Measurements from ENCODE around the gene UBL4B.

Gene UBL4B, protein sequence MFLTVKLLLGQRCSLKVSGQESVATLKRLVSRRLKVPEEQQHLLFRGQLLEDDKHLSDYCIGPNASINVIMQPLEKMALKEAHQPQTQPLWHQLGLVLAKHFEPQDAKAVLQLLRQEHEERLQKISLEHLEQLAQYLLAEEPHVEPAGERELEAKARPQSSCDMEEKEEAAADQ

DNA sequence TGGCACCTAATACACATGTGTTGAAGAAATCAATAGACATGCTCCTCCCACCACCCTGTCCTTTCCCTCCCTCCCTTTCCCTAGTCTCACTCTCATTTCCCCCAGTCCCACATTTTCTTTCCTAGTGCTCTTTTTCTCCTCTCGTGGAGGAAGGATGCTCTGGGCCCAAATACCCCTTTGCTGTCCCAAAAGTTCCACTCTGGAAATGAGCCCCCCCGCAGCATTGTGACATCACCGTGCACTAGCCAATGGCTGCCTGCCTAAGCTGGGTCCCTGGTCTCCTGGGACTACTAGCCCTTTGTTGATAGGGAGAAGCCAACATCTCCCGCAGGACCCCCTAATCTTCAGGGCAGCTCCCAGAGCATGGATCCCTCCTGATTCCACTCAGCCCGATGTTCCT is at the start of gene UBL4B:
Gene UBL4B, plus strand, starts transcription at position 301 of the 400 bp plus-strand sequence. Its CDS starts 92 bp downstream, at position 393.
- DNase-seq (ENCODE audit: low read depth) = no peak
- H3K4me3 ChIP-seq (ENCODE audit: control insufficient read depth, low read depth, low read length) = no peak within 1 kb of the TSS
- TF ChIP-seq, protein P1, sequence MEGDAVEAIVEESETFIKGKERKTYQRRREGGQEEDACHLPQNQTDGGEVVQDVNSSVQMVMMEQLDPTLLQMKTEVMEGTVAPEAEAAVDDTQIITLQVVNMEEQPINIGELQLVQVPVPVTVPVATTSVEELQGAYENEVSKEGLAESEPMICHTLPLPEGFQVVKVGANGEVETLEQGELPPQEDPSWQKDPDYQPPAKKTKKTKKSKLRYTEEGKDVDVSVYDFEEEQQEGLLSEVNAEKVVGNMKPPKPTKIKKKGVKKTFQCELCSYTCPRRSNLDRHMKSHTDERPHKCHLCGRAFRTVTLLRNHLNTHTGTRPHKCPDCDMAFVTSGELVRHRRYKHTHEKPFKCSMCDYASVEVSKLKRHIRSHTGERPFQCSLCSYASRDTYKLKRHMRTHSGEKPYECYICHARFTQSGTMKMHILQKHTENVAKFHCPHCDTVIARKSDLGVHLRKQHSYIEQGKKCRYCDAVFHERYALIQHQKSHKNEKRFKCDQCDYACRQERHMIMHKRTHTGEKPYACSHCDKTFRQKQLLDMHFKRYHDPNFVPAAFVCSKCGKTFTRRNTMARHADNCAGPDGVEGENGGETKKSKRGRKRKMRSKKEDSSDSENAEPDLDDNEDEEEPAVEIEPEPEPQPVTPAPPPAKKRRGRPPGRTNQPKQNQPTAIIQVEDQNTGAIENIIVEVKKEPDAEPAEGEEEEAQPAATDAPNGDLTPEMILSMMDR (conservative IDR thresholded peaks at IDR 0.05; ENCODE audit: control insufficient read depth, insufficient read depth, low read depth, low read length) = no peak

DNA sequence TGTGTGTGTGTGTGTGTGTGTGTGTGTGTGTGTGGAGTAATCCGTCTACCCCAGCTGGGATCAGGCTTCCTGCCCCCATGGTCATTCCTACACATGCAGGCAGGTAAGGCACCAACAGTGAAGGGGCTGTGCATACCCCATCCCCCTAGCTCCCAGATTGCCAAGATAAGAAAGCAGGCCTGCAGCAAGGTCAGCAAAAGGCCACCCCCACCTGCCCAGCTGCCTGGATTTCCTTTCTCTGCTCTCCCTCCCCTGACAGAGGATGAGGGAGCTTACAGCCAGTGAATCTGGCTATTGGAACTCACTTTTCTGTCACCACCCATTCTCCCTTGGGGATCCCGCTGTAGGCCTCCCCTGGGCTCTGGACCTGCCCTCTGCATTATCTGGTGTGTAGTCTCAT is 49.6 kb upstream of the UBL4B start:
- no peak overlapping the region for H3K4me3 ChIP-seq (ENCODE audit: control insufficient read depth, low read depth, low read length)
- TF ChIP-seq, protein P1 (conservative IDR thresholded peaks at IDR 0.05; ENCODE audit: control insufficient read depth, insufficient read depth, low read depth, low read length) = no peak
- DNase-seq (ENCODE audit: low read depth) = no peak

DNA sequence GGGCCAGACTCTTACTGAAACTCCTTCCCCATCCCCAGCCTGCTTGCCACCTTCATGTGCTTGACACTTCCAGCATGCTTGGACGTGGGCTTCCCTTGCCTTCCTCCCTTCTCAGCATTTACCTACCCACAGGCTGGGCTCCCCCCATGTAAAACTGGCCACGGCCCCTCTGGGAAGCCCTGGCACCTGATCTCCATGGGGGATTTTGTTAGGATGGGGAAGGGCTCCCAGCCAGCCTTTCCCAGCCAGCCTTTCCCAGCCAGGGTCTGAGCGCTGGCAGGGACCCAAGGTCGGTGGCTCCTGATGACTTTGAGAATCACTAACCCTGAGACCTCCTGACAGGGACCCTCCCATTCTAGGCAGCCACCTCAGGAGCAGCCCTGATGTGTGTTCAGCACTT is 48.5 kb upstream of the UBL4B start:
- TF ChIP-seq, protein P1 (conservative IDR thresholded peaks at IDR 0.05; ENCODE audit: control insufficient read depth, insufficient read depth, low read depth, low read length) = no peak

DNA sequence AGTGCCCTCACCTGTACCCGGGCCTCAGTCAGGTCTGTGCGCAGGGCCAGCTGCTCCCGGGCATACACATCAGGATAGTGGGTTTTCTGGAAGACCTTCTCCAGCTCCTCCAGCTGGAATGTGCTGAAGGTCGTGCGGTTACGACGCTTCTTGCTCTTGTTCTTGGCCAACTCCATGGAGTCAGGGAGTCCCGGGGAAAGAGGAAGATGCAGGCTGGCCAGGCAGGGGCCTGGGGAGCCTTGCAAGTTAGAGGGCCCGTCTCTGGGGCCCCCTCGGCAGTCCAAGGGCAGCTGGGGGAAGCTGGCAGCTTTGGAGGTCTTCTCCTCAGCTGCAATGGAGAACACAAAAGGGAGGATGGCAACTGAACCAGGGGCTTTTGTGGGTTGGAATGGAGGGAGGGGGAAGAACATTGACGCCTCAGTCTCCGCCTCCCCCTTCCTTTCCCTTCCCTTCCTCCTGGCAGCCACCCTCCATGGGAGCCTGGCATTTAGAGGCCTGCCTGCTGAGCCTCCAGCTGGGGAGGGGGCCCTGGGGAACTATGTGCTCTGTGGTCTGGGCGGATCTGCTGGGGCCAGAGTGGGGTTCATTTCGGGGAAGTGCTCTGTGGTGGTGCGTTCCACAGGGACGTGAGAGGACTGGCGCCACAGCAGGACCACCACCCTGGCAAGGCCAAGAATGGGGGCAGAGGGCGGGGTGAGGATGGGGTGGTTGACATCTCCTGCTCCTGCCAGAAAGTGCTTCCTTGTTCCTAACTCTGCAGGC is 47.5 kb upstream of the UBL4B start:
- TF ChIP-seq, protein P1 (conservative IDR thresholded peaks at IDR 0.05; ENCODE audit: control insufficient read depth, insufficient read depth, low read depth, low read length) = no peak
- H3K4me3 ChIP-seq (ENCODE audit: control insufficient read depth, low read depth, low read length) = no peak overlapping the region
- no peak for DNase-seq (ENCODE audit: low read depth)

More for the DNA sequence above, 48.5 kb upstream of the UBL4B start:
- DNase-seq (ENCODE audit: low read depth) = no peak
- no peak overlapping the region for H3K4me3 ChIP-seq (ENCODE audit: control insufficient read depth, low read depth, low read length)

DNA sequence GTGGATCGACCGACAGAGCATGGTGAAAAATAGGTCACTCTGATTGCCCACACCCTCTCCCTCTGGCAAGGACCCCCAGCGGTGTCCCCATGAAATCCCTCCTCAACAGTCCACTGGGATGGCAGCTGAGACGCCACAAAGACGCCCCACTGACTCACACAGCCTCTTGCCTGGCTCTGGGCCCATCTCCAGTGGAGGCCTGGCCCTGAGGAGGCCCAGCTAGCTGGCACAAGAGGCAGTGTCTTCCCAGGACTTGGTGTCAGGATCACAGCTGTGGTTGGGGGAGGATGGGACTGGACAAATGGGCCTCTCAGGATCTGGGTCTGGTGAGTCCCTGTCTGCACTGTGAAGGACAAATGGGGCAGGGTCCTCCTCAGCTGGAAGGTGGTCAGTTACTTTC is 46.4 kb upstream of the UBL4B start:
- DNase-seq (ENCODE audit: low read depth) = no peak
- TF ChIP-seq, protein P1 (conservative IDR thresholded peaks at IDR 0.05; ENCODE audit: control insufficient read depth, insufficient read depth, low read depth, low read length) = no peak
- H3K4me3 ChIP-seq (ENCODE audit: control insufficient read depth, low read depth, low read length) = no peak overlapping the region

DNA sequence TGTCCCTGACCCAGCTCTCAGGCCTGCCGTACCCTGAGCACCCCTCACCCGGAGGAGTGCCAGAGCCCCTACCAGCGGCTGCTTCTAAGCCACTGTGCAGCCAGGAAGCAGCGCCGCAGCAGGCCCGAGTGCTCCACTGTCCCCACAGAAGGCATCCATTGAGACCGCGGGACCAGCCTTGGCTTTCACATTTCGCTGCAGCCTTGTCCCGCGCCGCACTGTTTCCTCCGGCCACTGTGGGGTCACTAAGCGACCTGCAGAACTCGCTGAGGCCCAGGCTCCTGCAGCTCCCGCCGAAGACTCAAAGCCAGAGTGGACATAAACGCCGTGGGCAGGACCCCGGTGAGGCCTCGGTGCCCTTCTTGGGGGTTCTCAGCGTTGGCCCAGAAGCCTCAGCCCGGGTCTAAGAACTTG is 44.8 kb upstream of the UBL4B start:
- DNase-seq (ENCODE audit: low read depth) = no peak
- TF ChIP-seq, protein P1 (conservative IDR thresholded peaks at IDR 0.05; ENCODE audit: control insufficient read depth, insufficient read depth, low read depth, low read length) = no peak
- no peak overlapping the region for H3K4me3 ChIP-seq (ENCODE audit: control insufficient read depth, low read depth, low read length)
